Activated T-cell treated with anti-CD3 and anti-CD28 coated beads, Interleukin-2, amount 50 U/mL, for 4 hours (primary cell): ENCODE measurements around the gene OPRL1. TPM values are rescaled to one million over a fixed set of nuclear protein-coding genes. Genes with fewer than 3 reads are reported as not detected.
"Not testable (repeated sequence)": the region's sequence is repeated elsewhere in the genome, so short reads cannot be mapped to it uniquely, and the experiment has no call there.

Experiments used
- ATAC-seq, 2 donors: fragments of 200-7000 bp; cut with Tn5 transposase; one replicate each; pipeline ENCODE4 v1.10.0; 2021
- DNase-seq: peaks from one replicate; pipeline ENCODE4 v3.0.0-alpha.2; 2020
- H3K27me3 Mint-ChIP-seq: one replicate; pipeline ENCODE4 v1.8.0; 2021; ENCODE audit warnings: low read depth, mixed read lengths
- H3K36me3 Mint-ChIP-seq: one replicate; pipeline ENCODE4 v1.8.0; 2022; ENCODE audit warnings: mixed read lengths; ENCODE audit not compliant: insufficient read depth
- H3K4me1 Mint-ChIP-seq: one replicate; pipeline ENCODE4 v1.8.0; 2021; ENCODE audit warnings: low read depth, mixed read lengths
- H3K4me3 Mint-ChIP-seq: one replicate; pipeline ENCODE4 v1.8.0; 2021; ENCODE audit warnings: mild to moderate bottlenecking, moderate library complexity, mixed read lengths
- H3K9me3 Mint-ChIP-seq: one replicate; pipeline ENCODE4 v1.8.0; 2021; ENCODE audit warnings: mixed read lengths
- total RNA-seq, 3 donors: library from RNA; stranded (reverse); gene quantifications; one replicate each; pipeline ENCODE4 v1.2.1, GENCODE V29; 2021

The OPRL1 gene
- total RNA-seq, 3 donors from 2014 or later: 0.05 to 0.11 TPM; not detected in 1

DNA sequence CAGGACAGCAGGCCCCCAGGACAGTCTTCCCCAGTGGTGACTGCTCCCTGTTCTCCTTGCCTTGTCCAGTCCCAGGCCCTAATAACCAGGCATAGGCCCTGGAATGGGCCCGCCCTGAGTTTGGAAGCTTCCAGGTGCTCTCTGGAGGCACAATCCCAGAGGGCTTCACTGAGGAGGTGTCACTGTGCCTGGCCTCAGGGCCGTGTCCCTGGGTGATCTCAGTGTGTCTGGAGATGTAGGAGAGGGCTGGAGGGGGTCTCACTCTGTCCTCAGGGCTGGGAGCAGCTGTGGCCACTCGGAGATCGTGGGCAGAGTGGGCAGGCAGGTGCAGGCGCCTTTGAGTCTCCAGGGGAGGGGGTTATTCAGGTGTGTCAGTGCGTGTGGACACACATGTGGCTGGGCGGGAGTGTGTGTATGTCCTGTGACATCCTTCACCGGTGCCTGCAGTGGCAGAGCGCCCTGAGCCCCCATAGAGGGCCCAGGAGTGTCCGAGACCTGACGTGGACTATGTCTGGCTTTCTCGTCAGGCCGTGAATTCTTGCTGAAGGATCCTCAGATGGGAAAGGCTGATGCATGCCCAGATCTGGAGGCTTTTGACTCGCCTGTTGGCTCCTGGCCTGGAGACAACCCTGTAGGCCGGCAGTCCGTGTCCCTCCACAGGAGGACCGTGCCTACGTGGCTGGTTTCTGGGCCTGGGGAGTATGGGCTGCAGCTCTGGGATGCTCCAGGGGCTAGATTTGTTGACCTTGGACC, 33.0 kb downstream of the OPRL1 start:
- Mint-ChIP-seq H3K36me3 (no peaks in the 10 kb centered on the region), H3K9me3 (no peaks in the 10 kb centered on the region), H3K4me3 (no peak overlapping the region), H3K4me1 (peaks cover 4% of the 10 kb centered on the region), H3K27me3 (peaks cover under 1% of the 10 kb centered on the region)
- DNase-seq (no peak), ATAC-seq (no peak)

DNA sequence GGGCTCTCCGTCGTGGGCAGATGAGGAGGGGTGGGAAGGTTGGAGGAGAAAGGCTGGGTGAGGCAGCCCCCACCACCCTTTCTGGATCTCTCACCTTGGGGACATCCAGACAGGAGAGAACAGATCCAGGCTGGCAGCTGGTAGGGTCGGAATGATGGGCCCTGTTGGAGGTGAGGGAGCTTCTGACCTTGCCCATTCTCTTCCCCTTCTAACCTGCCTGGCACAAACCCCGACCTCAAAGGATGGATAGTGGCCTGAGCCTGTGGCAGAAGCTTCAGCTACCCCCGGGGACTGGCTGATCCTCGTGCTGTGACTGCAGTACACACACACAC, 33.5 kb downstream of the OPRL1 start:
- DNase-seq (no peak), ATAC-seq (no peak)
- Mint-ChIP-seq H3K27me3 (no peaks in the 10 kb centered on the region), H3K36me3 (no peaks in the 10 kb centered on the region), H3K4me3 (no peak overlapping the region), H3K4me1 (no peaks in the 10 kb centered on the region), H3K9me3 (no peaks in the 10 kb centered on the region)

DNA sequence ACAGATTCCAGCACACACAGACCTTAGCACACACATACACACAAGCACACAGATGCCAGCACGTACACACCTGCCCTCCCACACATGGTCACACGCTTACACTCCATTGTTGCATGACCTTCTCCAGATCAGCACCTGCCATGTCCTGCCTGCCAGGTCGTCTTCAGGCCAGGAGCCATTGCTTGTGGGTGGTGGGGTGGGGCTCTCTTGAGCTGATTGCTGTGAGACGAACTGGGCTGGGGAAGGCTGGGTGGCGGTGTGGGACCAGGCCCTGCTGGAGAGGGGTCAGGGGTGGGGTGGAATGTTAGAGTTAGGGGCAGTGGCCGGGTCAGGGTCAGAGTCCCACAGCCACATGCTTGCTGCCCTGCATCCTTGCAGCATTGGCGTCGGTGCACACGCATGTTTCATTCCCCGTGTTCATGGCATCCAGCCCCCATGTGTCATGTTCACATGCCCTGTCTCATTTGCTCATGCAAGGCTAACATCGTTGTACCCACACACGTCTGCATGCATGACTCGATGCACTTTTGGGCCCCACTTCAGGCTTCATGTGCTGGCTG, 34.0 kb downstream of the OPRL1 start:
- Mint-ChIP-seq H3K27me3 (no peaks in the 10 kb centered on the region), H3K4me3 (no peak overlapping the region), H3K4me1 (no peaks in the 10 kb centered on the region), H3K36me3 (no peaks in the 10 kb centered on the region), H3K9me3 (no peaks in the 10 kb centered on the region)
- no peak for ATAC-seq
- DNase-seq: no peak

DNA sequence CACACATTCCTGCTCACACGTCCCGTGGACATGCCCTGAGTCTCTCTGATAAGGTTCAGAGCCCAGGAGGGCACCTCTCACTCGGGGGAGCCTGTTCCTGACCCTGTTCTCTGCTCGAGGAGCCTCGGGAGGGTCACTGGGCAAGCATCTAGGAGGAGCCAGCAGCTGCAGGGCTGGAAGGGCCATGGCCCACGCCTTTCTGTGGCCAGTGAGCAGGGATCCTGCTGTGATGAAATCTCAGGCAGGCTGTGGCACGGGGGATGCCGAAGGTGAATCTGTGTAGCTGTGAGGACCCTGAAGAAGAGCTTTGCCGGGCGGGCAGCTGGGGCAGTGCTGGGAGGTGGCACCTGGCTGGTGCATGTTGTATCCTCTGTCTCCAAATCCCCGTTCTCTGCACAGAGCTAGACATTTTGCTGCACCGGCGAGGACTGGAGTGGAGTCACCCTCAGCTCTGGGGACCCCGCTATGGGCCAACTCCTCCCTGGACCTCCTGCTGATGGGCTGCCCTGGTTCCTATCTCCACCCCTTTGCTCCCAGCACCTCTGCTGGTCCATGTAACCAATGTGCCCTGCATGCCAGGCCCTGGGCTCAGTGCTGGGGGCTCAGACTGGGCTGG, 34.6 kb downstream of the OPRL1 start:
- no peak for ATAC-seq
- Mint-ChIP-seq H3K4me1 (no peaks in the 10 kb centered on the region), H3K36me3 (no peaks in the 10 kb centered on the region), H3K4me3 (no peak overlapping the region), H3K9me3 (no peaks in the 10 kb centered on the region), H3K27me3 (no peaks in the 10 kb centered on the region)
- no peak for DNase-seq

DNA sequence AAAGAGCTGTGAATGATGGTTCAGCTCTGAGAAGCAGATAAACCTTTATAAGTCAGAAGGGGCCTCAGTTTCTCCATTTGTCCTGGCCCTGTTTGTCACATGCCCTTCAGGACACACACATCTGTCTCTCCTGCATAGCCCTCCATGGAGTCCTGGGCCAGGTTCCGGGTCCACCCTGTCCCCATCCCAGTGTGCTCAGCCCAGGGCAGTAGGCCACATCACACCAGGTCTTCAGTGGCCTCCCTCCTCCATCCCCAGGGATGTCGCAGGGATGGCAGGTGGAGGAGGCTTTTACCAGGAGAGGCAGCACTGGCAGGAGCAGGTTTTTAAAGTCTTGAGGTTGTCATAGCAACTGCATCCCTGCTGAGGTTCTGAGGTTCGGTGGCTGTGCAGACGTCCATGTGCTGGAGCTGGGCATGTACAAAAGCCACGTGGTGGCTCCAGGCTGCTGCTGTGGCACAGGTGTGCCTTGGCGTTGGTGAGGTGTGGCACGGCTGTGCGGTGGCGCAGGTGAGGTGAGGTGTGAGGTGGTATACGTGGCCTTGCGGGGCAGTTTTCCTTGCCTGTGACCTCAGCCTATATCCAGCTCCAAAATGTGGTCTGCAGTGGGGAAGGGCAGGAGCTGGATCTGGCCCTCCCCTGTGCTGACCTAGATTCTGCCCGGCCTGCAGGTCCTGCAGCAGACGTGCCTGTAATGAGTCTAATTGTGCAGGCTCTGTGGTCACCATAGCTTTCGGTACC, 35.5 kb downstream of the OPRL1 start:
- Mint-ChIP-seq H3K4me1 (peaks cover 8% of the 10 kb centered on the region), H3K4me3 (no peak overlapping the region), H3K9me3 (no peaks in the 10 kb centered on the region), H3K36me3 (no peaks in the 10 kb centered on the region), H3K27me3 (no peaks in the 10 kb centered on the region)
- ATAC-seq (no peak), DNase-seq (no peak)

DNA sequence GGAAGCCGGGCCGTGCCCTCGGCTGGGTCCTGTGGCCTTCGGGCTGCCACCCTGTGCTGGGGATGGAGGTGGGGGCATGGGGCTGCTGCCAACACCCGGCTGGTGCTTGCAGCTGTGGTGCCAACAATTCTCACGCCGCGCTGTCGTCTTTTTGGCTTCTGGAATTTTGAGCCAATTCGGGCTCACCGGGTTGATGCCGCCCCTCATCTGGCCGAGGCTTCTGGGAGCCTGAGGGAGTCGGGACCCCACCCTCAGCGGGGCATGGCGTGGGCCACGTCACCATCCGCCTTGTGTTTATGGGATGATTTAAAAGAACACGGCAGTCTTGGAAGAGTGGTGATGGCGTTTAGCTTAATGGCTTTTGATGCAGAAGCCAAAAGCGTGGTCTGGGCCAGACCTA, 36.1 kb downstream of the OPRL1 start:
- Mint-ChIP-seq H3K9me3 (no peaks in the 10 kb centered on the region), H3K36me3 (no peaks in the 10 kb centered on the region), H3K27me3 (no peaks in the 10 kb centered on the region), H3K4me1 (peaks cover 10% of the 10 kb centered on the region), H3K4me3 (no peak overlapping the region)
- ATAC-seq (no peak), DNase-seq (no peak)

DNA sequence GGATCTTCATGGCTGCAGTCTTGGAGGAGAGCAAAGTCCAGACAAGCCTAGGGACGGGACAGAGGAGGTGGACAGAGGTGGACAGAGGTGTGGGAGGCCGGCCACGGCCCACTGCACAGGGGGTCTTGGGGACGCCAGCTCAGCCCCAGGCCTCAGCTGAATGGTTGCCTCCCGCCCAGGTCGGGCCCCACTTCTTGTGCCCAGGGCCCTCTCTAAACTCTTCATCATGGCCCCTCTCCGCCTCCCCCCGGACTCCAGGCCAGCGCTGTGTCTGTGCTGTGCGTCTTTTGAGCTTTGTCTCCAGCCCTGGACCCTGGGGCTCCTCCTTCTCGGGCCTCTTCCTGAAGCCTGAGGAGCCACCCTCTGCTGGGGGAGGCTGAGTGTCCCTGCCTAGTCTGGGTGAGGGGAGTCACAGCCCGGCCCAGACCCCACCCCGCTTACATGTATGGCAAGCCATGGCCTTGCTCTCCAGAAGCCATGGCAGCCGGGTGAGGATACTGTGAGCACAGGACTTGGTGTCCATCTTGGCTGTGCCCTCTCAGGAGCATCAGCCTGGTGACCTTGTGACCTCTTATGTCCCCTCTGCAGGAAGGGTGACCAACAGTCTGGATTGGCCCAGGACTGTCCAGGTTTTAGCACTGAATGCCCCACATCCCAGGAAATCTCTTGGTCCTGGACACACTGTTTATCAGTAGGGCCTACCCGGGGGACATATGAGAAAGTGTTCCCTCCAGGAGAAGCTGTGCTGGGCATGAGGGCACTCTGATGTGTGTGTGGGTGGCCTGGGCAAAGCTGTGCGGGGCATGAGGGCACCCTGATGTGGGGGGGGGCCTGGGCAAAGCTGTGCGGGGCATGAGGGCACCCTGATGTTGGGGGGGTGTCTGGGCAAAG, 36.9 kb downstream of the OPRL1 start:
- no peak for ATAC-seq
- H3K36me3 Mint-ChIP-seq: no peaks in the 10 kb centered on the region
- DNase-seq: no peak
- peaks cover 4% of the 10 kb centered on the region for H3K27me3 Mint-ChIP-seq
- H3K4me3 Mint-ChIP-seq: no peak overlapping the region
- H3K4me1 Mint-ChIP-seq: peaks cover 10% of the 10 kb centered on the region
- H3K9me3 Mint-ChIP-seq: no peaks in the 10 kb centered on the region

DNA sequence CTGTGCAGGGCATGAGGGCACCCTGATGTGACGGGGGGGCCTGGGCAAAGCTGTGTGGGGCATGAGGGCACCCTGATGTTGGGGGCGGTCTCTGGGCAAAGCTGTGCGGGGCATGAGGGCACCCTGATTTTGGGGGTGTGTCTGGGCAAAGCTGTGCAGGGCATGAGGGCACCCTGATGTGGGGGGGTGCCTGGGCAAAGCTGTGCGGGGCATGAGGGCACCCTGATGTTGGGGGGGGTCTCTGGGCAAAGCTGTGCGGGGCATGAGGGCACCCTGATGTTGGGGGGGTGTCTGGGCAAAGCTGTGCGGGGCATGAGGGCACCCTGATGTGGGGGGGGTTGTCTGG, 37.5 kb downstream of the OPRL1 start:
- not testable (repeated sequence) for H3K9me3 Mint-ChIP-seq, ATAC-seq, H3K4me3 Mint-ChIP-seq, DNase-seq, H3K36me3 Mint-ChIP-seq, H3K27me3 Mint-ChIP-seq
- peaks cover 10% of the 10 kb centered on the region for H3K4me1 Mint-ChIP-seq

DNA sequence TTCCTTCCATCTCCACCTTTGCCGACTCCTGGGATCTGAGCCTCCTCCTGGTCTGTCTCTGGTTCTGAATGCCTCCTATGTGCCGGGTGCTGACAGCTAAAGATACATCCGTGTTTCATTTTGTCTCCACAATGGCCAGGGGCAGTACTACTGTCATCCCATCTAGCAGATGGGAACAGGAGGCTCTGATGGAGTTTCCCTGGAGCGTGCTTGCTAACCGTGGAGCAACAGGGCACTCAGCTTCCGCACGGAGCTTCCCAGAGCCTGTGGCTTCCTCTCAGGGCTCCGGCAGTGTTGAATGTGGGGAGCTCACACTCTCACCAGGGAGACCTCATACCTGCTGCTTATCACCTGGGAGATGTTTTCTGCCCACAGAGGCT, 39.4 kb downstream of the OPRL1 start:
- Mint-ChIP-seq H3K4me3 (no peak overlapping the region), H3K27me3 (peaks cover 9% of the 10 kb centered on the region)

DNA sequence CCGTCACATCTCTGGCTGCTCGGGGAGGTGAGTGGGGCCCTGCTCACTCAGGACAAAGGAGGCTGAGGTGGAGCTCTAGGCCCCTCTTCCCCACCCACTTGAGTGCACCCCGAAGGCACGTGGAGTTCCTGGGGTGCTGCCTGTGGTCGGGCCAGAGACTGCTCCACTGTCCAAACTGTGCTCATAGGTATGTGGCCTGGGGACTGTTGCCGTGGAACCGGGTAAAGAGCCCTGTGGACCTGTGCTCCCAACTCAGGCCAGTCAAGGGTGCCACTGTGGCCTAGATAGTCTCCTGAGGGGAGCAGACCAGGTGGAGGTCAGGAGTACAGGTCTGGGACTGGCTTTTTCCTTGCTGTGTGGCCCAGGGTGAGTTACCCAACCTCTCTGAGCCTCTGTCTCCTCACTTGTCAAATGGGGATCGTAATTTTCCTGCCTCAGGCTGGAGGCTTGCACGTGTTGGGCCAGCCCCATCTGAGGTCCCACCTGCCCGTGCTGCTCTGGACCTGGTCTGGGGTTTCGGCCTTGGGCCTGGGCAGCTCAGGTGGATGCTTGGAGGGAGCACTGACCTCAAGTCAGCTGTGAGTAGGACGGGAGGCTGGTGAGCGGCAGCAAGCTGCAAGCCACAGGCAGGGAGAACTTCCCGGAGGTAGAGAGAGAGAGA, 39.9 kb downstream of the OPRL1 start:
- Mint-ChIP-seq H3K27me3 (peaks cover 12% of the 10 kb centered on the region), H3K4me3 (peak overlapping the region; percentile 58), H3K36me3 (no peaks in the 10 kb centered on the region), H3K9me3 (no peaks in the 10 kb centered on the region), H3K4me1 (peaks cover 10% of the 10 kb centered on the region)
- DNase-seq (no peak), ATAC-seq (peak in 1 of 2 donors; percentile 19)

More for the DNA sequence above, 39.4 kb downstream of the OPRL1 start:
- Mint-ChIP-seq H3K36me3 (no peaks in the 10 kb centered on the region), H3K4me1 (peaks cover 10% of the 10 kb centered on the region), H3K9me3 (no peaks in the 10 kb centered on the region)
- DNase-seq (no peak), ATAC-seq (no peak)

DNA sequence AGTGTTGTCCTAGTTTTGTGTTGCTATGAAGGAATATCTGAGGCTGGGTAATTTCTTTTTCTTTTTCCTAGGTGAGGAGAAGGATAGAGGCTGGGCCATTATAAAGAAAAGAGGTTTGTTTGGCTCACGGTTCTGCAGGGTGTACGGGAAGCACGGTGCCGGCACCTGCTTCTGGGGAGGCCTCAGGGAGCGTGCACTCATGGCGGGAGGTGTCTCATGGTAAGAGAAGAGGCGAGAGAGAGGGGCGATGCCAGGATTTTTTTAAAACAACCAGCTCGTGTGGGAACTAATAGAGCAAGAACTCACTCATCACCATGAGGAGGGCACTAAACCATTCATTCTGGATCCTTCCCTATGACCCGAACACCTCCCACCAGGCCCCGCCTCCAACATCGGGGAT, 41.7 kb downstream of the OPRL1 start:
- ATAC-seq: no peak
- no peaks in the 10 kb centered on the region for H3K36me3 Mint-ChIP-seq
- H3K4me3 Mint-ChIP-seq: no peak overlapping the region
- H3K27me3 Mint-ChIP-seq: peaks cover 15% of the 10 kb centered on the region
- H3K4me1 Mint-ChIP-seq: peaks cover 10% of the 10 kb centered on the region
- no peak for DNase-seq
- H3K9me3 Mint-ChIP-seq: no peaks in the 10 kb centered on the region

DNA sequence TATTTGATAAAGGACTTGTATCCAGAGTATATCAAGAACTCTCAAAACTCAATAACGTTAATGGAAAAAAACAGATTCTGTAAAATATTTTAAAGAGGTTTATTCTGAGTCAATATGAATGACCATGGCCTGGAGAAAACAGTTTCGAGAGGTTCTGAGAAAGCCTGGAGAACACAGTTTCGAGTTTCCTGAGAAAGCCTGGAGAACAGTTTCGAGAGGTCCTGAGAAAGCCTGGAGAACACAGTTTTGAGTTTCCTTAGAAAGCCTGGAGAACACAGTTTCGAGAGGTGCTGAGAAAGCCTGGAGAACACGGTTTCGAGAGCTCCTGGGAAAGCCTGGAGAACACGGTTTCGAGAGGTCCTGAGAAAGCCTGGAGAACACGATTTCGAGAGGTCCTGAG, 43.0 kb downstream of the OPRL1 start:
- not testable (repeated sequence) for H3K36me3 Mint-ChIP-seq, H3K9me3 Mint-ChIP-seq, ATAC-seq, H3K4me3 Mint-ChIP-seq, DNase-seq
- H3K27me3 Mint-ChIP-seq: peaks cover 15% of the 10 kb centered on the region
- H3K4me1 Mint-ChIP-seq: peaks cover 10% of the 10 kb centered on the region

DNA sequence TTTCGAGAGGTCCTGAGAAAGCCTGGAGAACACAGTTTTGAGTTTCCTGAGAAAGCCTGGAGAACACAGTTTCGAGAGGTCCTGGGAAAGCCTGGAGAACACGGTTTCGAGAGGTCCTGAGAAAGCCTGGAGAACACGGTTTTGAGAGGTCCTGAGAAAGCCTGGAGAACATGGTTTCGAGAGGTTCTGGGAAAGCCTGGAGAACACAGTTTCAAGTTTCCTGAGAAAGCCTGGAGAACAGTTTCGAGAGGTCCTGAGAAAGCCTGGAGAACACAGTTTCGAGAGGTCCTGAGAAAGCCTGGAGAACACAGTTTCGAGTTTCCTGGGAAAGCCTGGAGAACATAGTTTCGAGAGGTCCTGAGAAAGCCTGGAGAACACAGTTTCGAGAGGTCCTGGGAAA, 43.6 kb downstream of the OPRL1 start:
- not testable (repeated sequence) for H3K9me3 Mint-ChIP-seq, DNase-seq, ATAC-seq, H3K36me3 Mint-ChIP-seq, H3K4me3 Mint-ChIP-seq
- peaks cover 20% of the 10 kb centered on the region for H3K27me3 Mint-ChIP-seq
- peaks cover 10% of the 10 kb centered on the region for H3K4me1 Mint-ChIP-seq
